Neural cell (in vitro differentiated cells): Measurements from ENCODE around the gene COX7B. TPM values are rescaled to one million over a fixed set of nuclear protein-coding genes. Genes with fewer than 3 reads are reported as not detected.
"Not testable (repeated sequence)": the region's sequence is repeated elsewhere in the genome, so short reads cannot be mapped to it uniquely, and the experiment has no call there.

ENCODE experiments used
- H2AFZ ChIP-seq: fragments of 200-600, 300-800 bp; sonication (generic), shearing (Covaris generic); 2 replicates; pipeline ENCODE4 v1.6.0; 2014; ENCODE audit warnings: low read depth, mild to moderate bottlenecking, antibody characterized with exemption, low read length, moderate library complexity
- H3F3A ChIP-seq: fragments of 200-600 bp; shearing (Covaris generic); 2 replicates; pipeline ENCODE4 v1.6.1; 2016; ENCODE audit warnings: mild to moderate bottlenecking, moderate library complexity, mixed read lengths, antibody characterized with exemption, low read length; ENCODE audit not compliant: insufficient read depth, poor library complexity, severe bottlenecking
- H3K27ac ChIP-seq: fragments of 200-600, 300-800 bp; sonication (generic), shearing (Covaris generic); 2 replicates; pipeline ENCODE4 v1.5.1; 2014; ENCODE audit warnings: mild to moderate bottlenecking, low read length, moderate library complexity
- H3K27me3 ChIP-seq: fragments of 300-800, 200-600 bp; sonication (generic), shearing (Covaris generic); 2 replicates; pipeline ENCODE4 v1.6.0; 2014; ENCODE audit warnings: mild to moderate bottlenecking, low read depth, low read length, moderate library complexity; ENCODE audit not compliant: insufficient read depth
- H3K36me3 ChIP-seq: fragments of 300-800, 200-600 bp; sonication (generic), shearing (Covaris generic); 2 replicates; pipeline ENCODE4 v1.5.1; 2014; ENCODE audit warnings: mild to moderate bottlenecking, antibody characterized with exemption, low read length, moderate library complexity; ENCODE audit not compliant: insufficient read depth
- H3K4me2 ChIP-seq: fragments of 300-800, 200-600 bp; sonication (generic), shearing (Covaris generic); 2 replicates; pipeline ENCODE4 v1.6.0; 2014; ENCODE audit warnings: mild to moderate bottlenecking, low read length
- H3K4me3 ChIP-seq: fragments of 300-800, 200-600 bp; sonication (generic), shearing (Covaris generic); 2 replicates; pipeline ENCODE4 v1.5.1; 2014; ENCODE audit warnings: mild to moderate bottlenecking, low read length, moderate library complexity
- H3K79me2 ChIP-seq: fragments of 200-600 bp; shearing (Covaris generic); replicated peaks from 2 replicates; pipeline ENCODE4 v1.6.0; 2014; ENCODE audit warnings: mild to moderate bottlenecking, low read length, moderate library complexity; ENCODE audit not compliant: insufficient read depth
- H3K9ac ChIP-seq: fragments of 300-800, 200-600 bp; sonication (generic), shearing (Covaris generic); 2 replicates; pipeline ENCODE4 v1.6.1; 2016; ENCODE audit warnings: mild to moderate bottlenecking, low read length, mixed read lengths
- H3K9me2 ChIP-seq: fragments of 200-600 bp; shearing (Covaris generic); 2 replicates; pipeline ENCODE4 v1.6.1; 2016; ENCODE audit warnings: mild to moderate bottlenecking, low read length, mixed read lengths; ENCODE audit not compliant: insufficient read depth
- H3K9me3 ChIP-seq: fragments of 200-600, 300-800 bp; sonication (generic), shearing (Covaris generic); 2 replicates; pipeline ENCODE4 v1.6.1; 2016; ENCODE audit warnings: mild to moderate bottlenecking, mixed run types, low read length, moderate library complexity, mixed read lengths
- H4K20me1 ChIP-seq: fragments of 200-600 bp; shearing (Covaris generic); 2 replicates; pipeline ENCODE4 v1.6.1; 2016; ENCODE audit warnings: mild to moderate bottlenecking, mixed run types; ENCODE audit not compliant: insufficient read depth
- EP300 ChIP-seq: fragments of 450-650 bp; conservative IDR thresholded peaks from 2 replicates; pipeline ENCODE4 v1.6.1; 2014; ENCODE audit warnings: antibody characterized with exemption, mild to moderate bottlenecking, moderate library complexity; ENCODE audit not compliant: poor library complexity, severe bottlenecking
- EZH2 ChIP-seq: fragments of 200-600, 300-800 bp; shearing (Covaris generic), sonication (generic); IDR thresholded peaks from 2 replicates; pipeline ENCODE4 v1.6.1; 2014; ENCODE audit warnings: antibody characterized with exemption, low read length, borderline replicate concordance, mild to moderate bottlenecking; ENCODE audit not compliant: insufficient read depth, poor library complexity, severe bottlenecking
- MXI1 ChIP-seq: fragments of 450-650 bp; conservative IDR thresholded peaks from 2 replicates; pipeline ENCODE4 v1.6.1; 2014; ENCODE audit warnings: antibody characterized with exemption, mild to moderate bottlenecking; ENCODE audit not compliant: poor library complexity, severe bottlenecking
- POLR2AphosphoS5 ChIP-seq: IDR thresholded peaks from 2 replicates; pipeline ENCODE4 v1.6.1; 2012
- RAD21 ChIP-seq: fragments of 450-650 bp; conservative IDR thresholded peaks from 2 replicates; pipeline ENCODE4 v1.6.1; 2014; ENCODE audit warnings: antibody characterized with exemption, mild to moderate bottlenecking, moderate library complexity
- SMC3 ChIP-seq: fragments of 450-650 bp; conservative IDR thresholded peaks from 2 replicates; pipeline ENCODE4 v1.6.1; 2014; ENCODE audit warnings: antibody characterized with exemption, mild to moderate bottlenecking, moderate library complexity; ENCODE audit not compliant: poor library complexity
- TAF1 ChIP-seq: IDR thresholded peaks from 2 replicates; pipeline ENCODE4 v1.6.1; 2012; ENCODE audit warnings: low read depth
- polyA minus RNA-seq: library from RNA; depleted of rRNA, polyadenylated mRNA; stranded (reverse); fragments of >200 nt; gene quantifications from 2 replicates; pipeline ENCODE4 v1.2.3, GENCODE V29; 2014
- polyA plus RNA-seq: library from polyadenylated mRNA; depleted of rRNA; stranded (reverse); fragments of >200 nt; gene quantifications from 2 replicates; pipeline ENCODE4 v1.2.3, GENCODE V29; 2014
- TF ChIP-seq, protein P1 (sequence below): fragments of 450-650 bp; IDR thresholded peaks from 2 replicates; pipeline ENCODE4 v1.5.1; 2014; ENCODE audit warnings: antibody characterized with exemption, mild to moderate bottlenecking, moderate library complexity; ENCODE audit not compliant: poor library complexity, severe bottlenecking
- TF ChIP-seq, protein P2 (sequence below): IDR thresholded peaks from 2 replicates; pipeline ENCODE4 v1.6.1; 2012; ENCODE audit warnings: borderline replicate concordance

Gene COX7B, protein sequence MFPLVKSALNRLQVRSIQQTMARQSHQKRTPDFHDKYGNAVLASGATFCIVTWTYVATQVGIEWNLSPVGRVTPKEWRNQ
- polyA plus RNA-seq (1,191 and 1,214 TPM in 2 replicates), polyA minus RNA-seq (199 and 322 TPM in 2 replicates)

- H4K20me1 ChIP-seq = no peaks in the 10 kb centered on the region
- H2AFZ ChIP-seq = peak within 1 kb of the TSS; percentile 40
- H3K27me3 ChIP-seq = no peaks in the 10 kb centered on the region
- peak; percentile 21 for TF ChIP-seq SMC3
- peak; percentile 51 for TF ChIP-seq RAD21
- peak; percentile 93 for TF ChIP-seq POLR2AphosphoS5
- no peak for TF ChIP-seq EP300
- TF ChIP-seq, protein P1, sequence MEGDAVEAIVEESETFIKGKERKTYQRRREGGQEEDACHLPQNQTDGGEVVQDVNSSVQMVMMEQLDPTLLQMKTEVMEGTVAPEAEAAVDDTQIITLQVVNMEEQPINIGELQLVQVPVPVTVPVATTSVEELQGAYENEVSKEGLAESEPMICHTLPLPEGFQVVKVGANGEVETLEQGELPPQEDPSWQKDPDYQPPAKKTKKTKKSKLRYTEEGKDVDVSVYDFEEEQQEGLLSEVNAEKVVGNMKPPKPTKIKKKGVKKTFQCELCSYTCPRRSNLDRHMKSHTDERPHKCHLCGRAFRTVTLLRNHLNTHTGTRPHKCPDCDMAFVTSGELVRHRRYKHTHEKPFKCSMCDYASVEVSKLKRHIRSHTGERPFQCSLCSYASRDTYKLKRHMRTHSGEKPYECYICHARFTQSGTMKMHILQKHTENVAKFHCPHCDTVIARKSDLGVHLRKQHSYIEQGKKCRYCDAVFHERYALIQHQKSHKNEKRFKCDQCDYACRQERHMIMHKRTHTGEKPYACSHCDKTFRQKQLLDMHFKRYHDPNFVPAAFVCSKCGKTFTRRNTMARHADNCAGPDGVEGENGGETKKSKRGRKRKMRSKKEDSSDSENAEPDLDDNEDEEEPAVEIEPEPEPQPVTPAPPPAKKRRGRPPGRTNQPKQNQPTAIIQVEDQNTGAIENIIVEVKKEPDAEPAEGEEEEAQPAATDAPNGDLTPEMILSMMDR = peak; percentile 80
- TF ChIP-seq TAF1 = peak; percentile 96
- TF ChIP-seq, protein P2, sequence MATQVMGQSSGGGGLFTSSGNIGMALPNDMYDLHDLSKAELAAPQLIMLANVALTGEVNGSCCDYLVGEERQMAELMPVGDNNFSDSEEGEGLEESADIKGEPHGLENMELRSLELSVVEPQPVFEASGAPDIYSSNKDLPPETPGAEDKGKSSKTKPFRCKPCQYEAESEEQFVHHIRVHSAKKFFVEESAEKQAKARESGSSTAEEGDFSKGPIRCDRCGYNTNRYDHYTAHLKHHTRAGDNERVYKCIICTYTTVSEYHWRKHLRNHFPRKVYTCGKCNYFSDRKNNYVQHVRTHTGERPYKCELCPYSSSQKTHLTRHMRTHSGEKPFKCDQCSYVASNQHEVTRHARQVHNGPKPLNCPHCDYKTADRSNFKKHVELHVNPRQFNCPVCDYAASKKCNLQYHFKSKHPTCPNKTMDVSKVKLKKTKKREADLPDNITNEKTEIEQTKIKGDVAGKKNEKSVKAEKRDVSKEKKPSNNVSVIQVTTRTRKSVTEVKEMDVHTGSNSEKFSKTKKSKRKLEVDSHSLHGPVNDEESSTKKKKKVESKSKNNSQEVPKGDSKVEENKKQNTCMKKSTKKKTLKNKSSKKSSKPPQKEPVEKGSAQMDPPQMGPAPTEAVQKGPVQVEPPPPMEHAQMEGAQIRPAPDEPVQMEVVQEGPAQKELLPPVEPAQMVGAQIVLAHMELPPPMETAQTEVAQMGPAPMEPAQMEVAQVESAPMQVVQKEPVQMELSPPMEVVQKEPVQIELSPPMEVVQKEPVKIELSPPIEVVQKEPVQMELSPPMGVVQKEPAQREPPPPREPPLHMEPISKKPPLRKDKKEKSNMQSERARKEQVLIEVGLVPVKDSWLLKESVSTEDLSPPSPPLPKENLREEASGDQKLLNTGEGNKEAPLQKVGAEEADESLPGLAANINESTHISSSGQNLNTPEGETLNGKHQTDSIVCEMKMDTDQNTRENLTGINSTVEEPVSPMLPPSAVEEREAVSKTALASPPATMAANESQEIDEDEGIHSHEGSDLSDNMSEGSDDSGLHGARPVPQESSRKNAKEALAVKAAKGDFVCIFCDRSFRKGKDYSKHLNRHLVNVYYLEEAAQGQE = peak; percentile 93
- no peak for TF ChIP-seq MXI1
- TF ChIP-seq EZH2 = no peak
- H3K36me3 ChIP-seq = no peaks in the 10 kb centered on the region
- no peaks in the 10 kb centered on the region for H3K9me3 ChIP-seq
- H3K79me2 ChIP-seq = peaks cover 29% of the 10 kb centered on the region
- H3K9ac ChIP-seq = peak within 1 kb of the TSS; percentile 85
- no peaks in the 10 kb centered on the region for H3K9me2 ChIP-seq
- H3K4me2 ChIP-seq = peak within 1 kb of the TSS; percentile 43
- peak within 1 kb of the TSS; percentile 78 for H3K4me3 ChIP-seq
- H3F3A ChIP-seq = no peaks in the 10 kb centered on the region
- H3K27ac ChIP-seq = peak within 1 kb of the TSS; percentile 95
Observed at GRCh38 chrX:77899081-77899828, at the start of gene COX7B. COX7B (plus strand) TSS chrX:77899468; CDS start chrX:77899554, 86 bp downstream.

GRCh38 chrX:77875372-77875771 lies 23.9 kb upstream of the COX7B start:
- Histone ChIP-seq H4K20me1 (no peaks in the 10 kb centered on the region), H3K27ac (no peak overlapping the region), H3K27me3 (no peaks in the 10 kb centered on the region), H3K36me3 (no peaks in the 10 kb centered on the region), H3K9ac (no peak overlapping the region), H2AFZ (no peak overlapping the region), H3K79me2 (no peaks in the 10 kb centered on the region), H3K4me3 (no peak overlapping the region), H3K9me2 (no peaks in the 10 kb centered on the region), H3K9me3 (no peaks in the 10 kb centered on the region), H3K4me2 (no peak overlapping the region), H3F3A (no peaks in the 10 kb centered on the region)
- TF ChIP-seq RAD21 (no peak), EZH2 (no peak), TAF1 (no peak), MXI1 (no peak), SMC3 (no peak), POLR2AphosphoS5 (no peak), EP300 (no peak)
- TF ChIP-seq, protein P1 = no peak
- TF ChIP-seq, protein P2 = no peak

- not testable (repeated sequence) for H3K9ac ChIP-seq, H3K4me2 ChIP-seq
Observed at GRCh38 chrX:77881418-77881817, 17.9 kb upstream of the COX7B start.

More at GRCh38 chrX:77881418-77881817, 17.9 kb upstream of the COX7B start:
- not testable (repeated sequence) for H3K27ac ChIP-seq, H3F3A ChIP-seq, H3K27me3 ChIP-seq, H3K9me3 ChIP-seq, H2AFZ ChIP-seq, H3K36me3 ChIP-seq, H3K4me3 ChIP-seq, H4K20me1 ChIP-seq, H3K9me2 ChIP-seq, H3K79me2 ChIP-seq
